Measurements from ENCODE around the gene COG5. TPM values are rescaled to one million over a fixed set of nuclear protein-coding genes. Genes with fewer than 3 reads are reported as not detected.
A peak's percentile ranks its signal among the peaks of the same experiment; 100 is the strongest.

Gene COG5
- total and polyA plus RNA-seq, 2 experiments from 2014 or later = 15.4 to 36.5 TPM

DNA sequence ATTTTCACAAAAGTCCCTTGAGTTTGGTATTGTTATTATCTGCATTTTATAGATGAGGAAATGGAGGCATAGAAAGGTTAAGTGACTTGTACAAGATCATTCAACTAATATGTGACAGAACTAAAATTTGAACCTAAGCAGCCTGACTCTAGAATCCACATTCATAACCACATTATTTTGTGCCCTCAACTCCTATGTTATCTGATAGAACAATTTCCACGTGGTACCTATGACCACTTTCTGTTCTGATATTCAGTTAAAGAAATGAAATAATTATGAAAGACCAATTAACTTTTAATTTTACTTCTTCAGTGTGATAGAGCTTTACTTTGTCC, 33.8 kb upstream of the COG5 start:
- H3K4me2 ChIP-seq = no peak overlapping the region
- no peak for TF ChIP-seq JUNB (IDR thresholded peaks at IDR 0.05; ENCODE audit: unreplicated experiment)
- no peak for TF ChIP-seq POLR2AphosphoS5 (IDR thresholded peaks at IDR 0.05; ENCODE audit: low read depth)
- no peak for TF ChIP-seq EZH2 (IDR thresholded peaks at IDR 0.05; ENCODE audit: low read depth, unreplicated experiment)
- TF ChIP-seq, protein P1, sequence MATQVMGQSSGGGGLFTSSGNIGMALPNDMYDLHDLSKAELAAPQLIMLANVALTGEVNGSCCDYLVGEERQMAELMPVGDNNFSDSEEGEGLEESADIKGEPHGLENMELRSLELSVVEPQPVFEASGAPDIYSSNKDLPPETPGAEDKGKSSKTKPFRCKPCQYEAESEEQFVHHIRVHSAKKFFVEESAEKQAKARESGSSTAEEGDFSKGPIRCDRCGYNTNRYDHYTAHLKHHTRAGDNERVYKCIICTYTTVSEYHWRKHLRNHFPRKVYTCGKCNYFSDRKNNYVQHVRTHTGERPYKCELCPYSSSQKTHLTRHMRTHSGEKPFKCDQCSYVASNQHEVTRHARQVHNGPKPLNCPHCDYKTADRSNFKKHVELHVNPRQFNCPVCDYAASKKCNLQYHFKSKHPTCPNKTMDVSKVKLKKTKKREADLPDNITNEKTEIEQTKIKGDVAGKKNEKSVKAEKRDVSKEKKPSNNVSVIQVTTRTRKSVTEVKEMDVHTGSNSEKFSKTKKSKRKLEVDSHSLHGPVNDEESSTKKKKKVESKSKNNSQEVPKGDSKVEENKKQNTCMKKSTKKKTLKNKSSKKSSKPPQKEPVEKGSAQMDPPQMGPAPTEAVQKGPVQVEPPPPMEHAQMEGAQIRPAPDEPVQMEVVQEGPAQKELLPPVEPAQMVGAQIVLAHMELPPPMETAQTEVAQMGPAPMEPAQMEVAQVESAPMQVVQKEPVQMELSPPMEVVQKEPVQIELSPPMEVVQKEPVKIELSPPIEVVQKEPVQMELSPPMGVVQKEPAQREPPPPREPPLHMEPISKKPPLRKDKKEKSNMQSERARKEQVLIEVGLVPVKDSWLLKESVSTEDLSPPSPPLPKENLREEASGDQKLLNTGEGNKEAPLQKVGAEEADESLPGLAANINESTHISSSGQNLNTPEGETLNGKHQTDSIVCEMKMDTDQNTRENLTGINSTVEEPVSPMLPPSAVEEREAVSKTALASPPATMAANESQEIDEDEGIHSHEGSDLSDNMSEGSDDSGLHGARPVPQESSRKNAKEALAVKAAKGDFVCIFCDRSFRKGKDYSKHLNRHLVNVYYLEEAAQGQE (IDR thresholded peaks at IDR 0.05; ENCODE audit: unreplicated experiment) = no peak
- no peak for TF ChIP-seq NANOG (IDR thresholded peaks at IDR 0.05; ENCODE audit: borderline replicate concordance)
- H3K4me3 ChIP-seq = no peak overlapping the region
- no peaks in the 10 kb centered on the region for H4K20me1 ChIP-seq (replicated peaks; ENCODE audit: insufficient read depth)
- H3K9me3 Mint-ChIP-seq = no peaks in the 10 kb centered on the region
- H3K27ac Mint-ChIP-seq = no peak overlapping the region
- peaks cover 6% of the 10 kb centered on the region for H3K4me1 Mint-ChIP-seq
- H2AFZ ChIP-seq = no peak overlapping the region
- no peaks in the 10 kb centered on the region for H3K27me3 Mint-ChIP-seq (ENCODE audit: insufficient read depth, low read depth, poor library complexity)
- H3K4me3 Mint-ChIP-seq = no peak overlapping the region
- ATAC-seq = no peak
- H3K36me3 ChIP-seq (ENCODE audit: insufficient read depth) = no peaks in the 10 kb centered on the region
- no peaks in the 10 kb centered on the region for H3K79me2 ChIP-seq (replicated peaks; ENCODE audit: insufficient read depth)
- H3K9me2 ChIP-seq (ENCODE audit: insufficient read depth) = no peaks in the 10 kb centered on the region
- DNase-seq (ENCODE audit: low spot score) = no peak
- no peaks in the 10 kb centered on the region for H3K27me3 ChIP-seq (ENCODE audit: insufficient read depth)
- no peaks in the 10 kb centered on the region for H3K36me3 Mint-ChIP-seq (ENCODE audit: low read depth)
- no peaks in the 10 kb centered on the region for H3K4me1 ChIP-seq (ENCODE audit: insufficient read depth)
- no peak overlapping the region for H3K27ac ChIP-seq (ENCODE audit: low read depth)
- no peaks in the 10 kb centered on the region for H3F3A ChIP-seq (replicated peaks; ENCODE audit: low read depth)

DNA sequence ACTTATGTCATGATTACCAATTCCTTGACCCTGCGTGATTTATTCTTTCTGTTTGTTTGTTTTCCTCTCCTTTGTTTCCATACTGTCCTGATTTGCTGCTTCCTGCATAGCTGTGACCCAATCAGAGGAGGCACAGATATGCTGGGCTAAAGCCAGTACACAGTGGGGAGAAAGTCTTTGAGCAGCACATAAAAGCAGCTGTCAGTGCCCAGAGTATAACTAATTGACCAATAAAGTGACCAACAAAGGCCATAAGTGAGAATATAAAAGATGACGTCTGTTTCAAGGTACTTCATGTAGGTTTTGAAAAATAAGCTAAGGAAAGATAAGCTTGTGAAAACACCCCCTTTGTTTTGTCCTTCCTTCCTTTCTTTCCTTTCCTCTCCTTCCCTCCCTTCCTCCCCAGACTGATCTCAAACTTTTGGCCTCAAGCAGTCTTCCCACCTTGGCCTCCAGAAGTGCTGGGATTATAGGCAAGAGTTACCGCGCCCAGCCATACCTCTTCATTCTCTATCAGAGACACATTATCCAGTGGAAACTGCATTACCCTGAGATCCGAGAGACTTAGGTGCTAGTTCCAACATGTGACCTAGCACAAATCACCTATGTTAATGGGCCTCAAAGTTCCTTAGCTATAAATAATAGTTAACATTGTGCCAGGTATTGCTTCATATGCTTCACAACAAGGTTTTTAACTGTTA, 33.3 kb upstream of the COG5 start:
- Mint-ChIP-seq H3K36me3 (ENCODE audit: low read depth) (no peaks in the 10 kb centered on the region), H3K27me3 (ENCODE audit: insufficient read depth, low read depth, poor library complexity) (no peaks in the 10 kb centered on the region), H3K27ac (no peak overlapping the region; the same call in 1 of the 2 replicates), H3K4me1 (peaks cover 6% of the 10 kb centered on the region), H3K9me3 (no peaks in the 10 kb centered on the region), H3K4me3 (no peak overlapping the region)
- Histone ChIP-seq H3K27ac (ENCODE audit: low read depth) (no peak overlapping the region), H3K4me1 (ENCODE audit: insufficient read depth) (no peaks in the 10 kb centered on the region), H3K9me2 (ENCODE audit: insufficient read depth) (no peaks in the 10 kb centered on the region), H3K4me3 (no peak overlapping the region), H3F3A (replicated peaks; ENCODE audit: low read depth) (no peaks in the 10 kb centered on the region), H3K79me2 (replicated peaks; ENCODE audit: insufficient read depth) (no peaks in the 10 kb centered on the region), H3K36me3 (ENCODE audit: insufficient read depth) (no peaks in the 10 kb centered on the region), H3K4me2 (no peak overlapping the region), H2AFZ (peak overlapping the region; percentile 7; the same call in 1 of the 2 replicates), H4K20me1 (replicated peaks; ENCODE audit: insufficient read depth) (no peaks in the 10 kb centered on the region), H3K27me3 (ENCODE audit: insufficient read depth) (no peaks in the 10 kb centered on the region)
- ATAC-seq = peak; percentile 65
- no peak for DNase-seq (ENCODE audit: low spot score)
- TF ChIP-seq EZH2 (IDR thresholded peaks at IDR 0.05; ENCODE audit: low read depth, unreplicated experiment) = no peak
- TF ChIP-seq ZNF331 (CRISPR knock-in tag; IDR thresholded peaks at IDR 0.05; ENCODE audit: low read depth) = no peak
- TF ChIP-seq NANOG (IDR thresholded peaks at IDR 0.05; ENCODE audit: borderline replicate concordance) = no peak
- TF ChIP-seq STAT1 (IDR thresholded peaks at IDR 0.05; ENCODE audit: unreplicated experiment) = no peak
- no peak for TF ChIP-seq CREB1 (CRISPR knock-in tag; IDR thresholded peaks at IDR 0.05; ENCODE audit: low read depth)
- TF ChIP-seq ZNF114 (CRISPR knock-in tag; IDR thresholded peaks at IDR 0.05) = no peak
- TF ChIP-seq, protein P2, sequence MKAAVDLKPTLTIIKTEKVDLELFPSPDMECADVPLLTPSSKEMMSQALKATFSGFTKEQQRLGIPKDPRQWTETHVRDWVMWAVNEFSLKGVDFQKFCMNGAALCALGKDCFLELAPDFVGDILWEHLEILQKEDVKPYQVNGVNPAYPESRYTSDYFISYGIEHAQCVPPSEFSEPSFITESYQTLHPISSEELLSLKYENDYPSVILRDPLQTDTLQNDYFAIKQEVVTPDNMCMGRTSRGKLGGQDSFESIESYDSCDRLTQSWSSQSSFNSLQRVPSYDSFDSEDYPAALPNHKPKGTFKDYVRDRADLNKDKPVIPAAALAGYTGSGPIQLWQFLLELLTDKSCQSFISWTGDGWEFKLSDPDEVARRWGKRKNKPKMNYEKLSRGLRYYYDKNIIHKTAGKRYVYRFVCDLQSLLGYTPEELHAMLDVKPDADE (IDR thresholded peaks at IDR 0.05) = no peak
- no peak for TF ChIP-seq POLR2AphosphoS5 (IDR thresholded peaks at IDR 0.05; ENCODE audit: low read depth)
- TF ChIP-seq, protein P1 (IDR thresholded peaks at IDR 0.05; ENCODE audit: unreplicated experiment) = no peak
